ENCODE results near the gene GPR107.

DNA sequence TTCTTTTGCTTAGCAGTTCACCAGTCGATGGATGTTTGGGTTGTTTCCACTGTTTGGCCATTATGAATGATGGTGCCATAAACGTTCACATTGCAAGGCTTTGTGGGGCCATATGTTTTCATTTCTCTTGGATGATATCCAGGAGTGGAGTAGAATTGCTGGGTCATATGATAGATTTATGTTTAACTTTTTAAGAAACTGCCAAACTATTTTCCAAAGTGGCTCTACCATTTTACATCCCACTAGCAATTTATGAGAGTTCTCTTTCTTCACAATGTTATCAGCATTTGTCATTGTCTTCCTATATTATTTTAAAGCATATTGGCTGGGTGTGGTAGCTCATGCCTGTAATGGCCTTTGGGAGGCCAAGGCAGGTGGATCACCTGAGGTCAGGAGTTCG is 5.2 kb downstream of the GPR107 start:
- TF ChIP-seq EZH2 (IDR thresholded peaks at IDR 0.05) (no peak), POLR2AphosphoS5 (IDR thresholded peaks at IDR 0.05; ENCODE audit: borderline replicate concordance, low read depth, low read length) (no peak), FOXP2 (optimal IDR thresholded peaks at IDR 0.05; ENCODE audit: control extremely low read depth, extremely low read length, insufficient read depth) (no peak)
